Mesodermal cell (in vitro differentiated cells): ENCODE data around the gene TNK2.
A peak's percentile ranks its signal among the peaks of the same experiment; 100 is the strongest.

Experiments
- H3K27ac ChIP-seq: 2 replicates; pipeline ENCODE4 v1.7.0; 2013; ENCODE audit warnings: mild to moderate bottlenecking, low read depth, low read length, moderate library complexity; ENCODE audit not compliant: severe bottlenecking
- H3K36me3 ChIP-seq: 2 replicates; pipeline ENCODE4 v1.7.1; 2013; ENCODE audit warnings: mild to moderate bottlenecking, low read length, moderate library complexity; ENCODE audit not compliant: control insufficient read depth, insufficient read depth
- H3K4me1 ChIP-seq: one replicate; pipeline ENCODE4 v1.7.1; 2013; ENCODE audit warnings: mild to moderate bottlenecking, low read length; ENCODE audit not compliant: insufficient read depth, control insufficient read depth, poor library complexity, severe bottlenecking
- H3K4me3 ChIP-seq: 2 replicates; pipeline ENCODE4 v1.7.0; 2013; ENCODE audit warnings: low read length, control low read depth, mild to moderate bottlenecking; ENCODE audit not compliant: insufficient read depth, poor library complexity, severe bottlenecking; ENCODE audit errors: extremely low read depth
- H3K9me3 ChIP-seq: 2 replicates; pipeline ENCODE4 v1.7.1; 2013; ENCODE audit warnings: mild to moderate bottlenecking, low read length, moderate library complexity; ENCODE audit not compliant: control insufficient read depth
- WGBS, 2 experiments: methylation state at CpG; one replicate each; pipeline ENCODE4 v1.1.5; 2013; ENCODE audit warnings: missing lambda C conversion rate in 2 of 2; ENCODE audit not compliant: insufficient coverage in 2 of 2; 5-methylcytosine and 5-hydroxymethylcytosine counted together

TNK2 gene

GRCh38 chr3:195881276-195881988 is 26.9 kb downstream of the TNK2 start:
- no peak overlapping the region for H3K27ac ChIP-seq
- 89 to 93% methylated on average over 4 of the region's 12 CpGs for whole genome bisulfite sequencing, 2 experiments
- H3K4me3 ChIP-seq: no peak overlapping the region

GRCh38 chr3:195880037-195880431 is 28.3 kb downstream of the TNK2 start:
- peaks cover 5% of the 10 kb centered on the region for H3K4me1 ChIP-seq
- 91 to 96% methylated on average over 4 of the region's 4 CpGs for WGBS, 2 experiments
- H3K4me3 ChIP-seq: no peak overlapping the region
- H3K36me3 ChIP-seq: peaks cover 53% of the 10 kb centered on the region
- H3K9me3 ChIP-seq: no peaks in the 10 kb centered on the region
- no peak overlapping the region for H3K27ac ChIP-seq

More at GRCh38 chr3:195881276-195881988, 26.9 kb downstream of the TNK2 start:
- H3K36me3 ChIP-seq: peaks cover 45% of the 10 kb centered on the region
- no peaks in the 10 kb centered on the region for H3K9me3 ChIP-seq
- peaks cover 19% of the 10 kb centered on the region for H3K4me1 ChIP-seq

GRCh38 chr3:195879416-195880036 is 28.8 kb downstream of the TNK2 start:
- H3K36me3 ChIP-seq: peaks cover 50% of the 10 kb centered on the region
- no peaks in the 10 kb centered on the region for H3K9me3 ChIP-seq
- no peak overlapping the region for H3K27ac ChIP-seq
- 87 to 88% methylated on average over 9 to 14 of the region's 16 CpGs for WGBS, 2 experiments
- peaks cover 3% of the 10 kb centered on the region for H3K4me1 ChIP-seq
- H3K4me3 ChIP-seq: no peak overlapping the region

GRCh38 chr3:195878424-195879274 is 29.7 kb downstream of the TNK2 start:
- Histone ChIP-seq H3K9me3 (no peaks in the 10 kb centered on the region), H3K4me1 (peaks cover 10% of the 10 kb centered on the region), H3K36me3 (peaks cover 44% of the 10 kb centered on the region), H3K27ac (no peak overlapping the region), H3K4me3 (no peak overlapping the region)
- 95 to 96% methylated on average over 16 to 27 of the region's 30 CpGs for WGBS, 2 experiments

- H3K4me3 ChIP-seq: no peak overlapping the region
- peaks cover 37% of the 10 kb centered on the region for H3K36me3 ChIP-seq
- 93 to 95% methylated on average over 7 to 12 of the region's 15 CpGs for WGBS, 2 experiments
- H3K4me1 ChIP-seq: peaks cover 13% of the 10 kb centered on the region
- no peak overlapping the region for H3K27ac ChIP-seq
- H3K9me3 ChIP-seq: no peaks in the 10 kb centered on the region
Observed at GRCh38 chr3:195877767-195878423, 30.5 kb downstream of the TNK2 start.

GRCh38 chr3:195877136-195877715 is 31.1 kb downstream of the TNK2 start:
- Histone ChIP-seq H3K36me3 (peaks cover 31% of the 10 kb centered on the region), H3K4me1 (peaks cover 13% of the 10 kb centered on the region), H3K4me3 (no peak overlapping the region), H3K27ac (no peak overlapping the region), H3K9me3 (no peaks in the 10 kb centered on the region)
- 89 to 99% methylated on average over 7 to 10 of the region's 10 CpGs for WGBS, 2 experiments

- Histone ChIP-seq H3K27ac (no peak overlapping the region), H3K9me3 (no peaks in the 10 kb centered on the region), H3K4me1 (peaks cover 13% of the 10 kb centered on the region), H3K4me3 (no peak overlapping the region), H3K36me3 (peaks cover 27% of the 10 kb centered on the region)
- WGBS, 2 experiments: 87 to 92% methylated on average over 18 to 23 of the region's 28 CpGs
Observed at GRCh38 chr3:195876297-195877064, 31.9 kb downstream of the TNK2 start.

- no peak overlapping the region for H3K27ac ChIP-seq
- H3K4me1 ChIP-seq: peaks cover 14% of the 10 kb centered on the region
- peaks cover 32% of the 10 kb centered on the region for H3K36me3 ChIP-seq
- H3K4me3 ChIP-seq: no peak overlapping the region
- 91 to 95% methylated on average over 31 to 35 of the region's 35 CpGs for WGBS, 2 experiments
- H3K9me3 ChIP-seq: no peaks in the 10 kb centered on the region
Observed at GRCh38 chr3:195875482-195876236, 32.7 kb downstream of the TNK2 start.

- peaks cover 17% of the 10 kb centered on the region for H3K4me1 ChIP-seq
- WGBS, 2 experiments: 94 to 95% methylated on average over 25 to 26 of the region's 26 CpGs
- H3K4me3 ChIP-seq: no peak overlapping the region
- no peaks in the 10 kb centered on the region for H3K9me3 ChIP-seq
- peak overlapping the region; percentile 23 for H3K27ac ChIP-seq
- H3K36me3 ChIP-seq: peaks cover 32% of the 10 kb centered on the region
Observed at GRCh38 chr3:195873971-195874370, 34.4 kb downstream of the TNK2 start.
